NOMO-1 treated with dmso at 0.1 percent for 144 hours (cell line): ENCODE results near the gene AGTRAP.

Experiments
- DNase-seq: peaks from one replicate; lab custom pipeline; 2025; ENCODE audit not compliant: unreplicated experiment; lab: John Stamatoyannopoulos, UW

The AGTRAP gene

DNA sequence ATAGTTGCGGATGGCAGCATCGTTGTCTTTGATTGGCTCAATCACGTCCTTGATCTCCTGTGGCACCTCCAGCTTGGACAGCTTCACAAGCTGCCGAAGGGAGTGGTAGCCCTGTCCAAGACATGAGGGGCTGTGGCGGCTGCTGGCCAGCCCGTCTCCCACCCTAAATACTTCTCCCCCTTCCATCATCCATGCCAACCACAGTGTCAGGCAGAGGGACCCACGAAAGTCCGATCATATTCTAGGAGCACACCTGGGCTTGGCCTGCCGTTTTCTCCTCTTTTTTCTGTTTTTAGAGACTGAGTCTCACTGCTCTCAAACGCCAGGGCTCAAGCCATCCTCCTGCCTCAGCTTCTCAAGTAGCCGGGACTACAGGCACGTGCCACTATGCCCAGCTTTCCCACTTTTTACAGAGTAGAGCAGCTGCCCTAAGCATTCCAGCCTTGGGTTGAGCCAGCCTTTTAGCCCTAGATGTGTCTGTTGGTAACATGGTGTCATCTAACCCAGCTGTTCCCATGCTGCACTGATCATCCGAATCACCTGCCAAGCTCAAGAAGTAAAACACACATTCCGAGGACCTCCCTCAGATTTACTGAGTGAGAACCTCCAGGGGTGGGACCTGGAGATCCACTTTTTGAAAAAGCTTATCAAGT is 59.4 kb downstream of the AGTRAP start:
- DNase-seq, result no peak

DNA sequence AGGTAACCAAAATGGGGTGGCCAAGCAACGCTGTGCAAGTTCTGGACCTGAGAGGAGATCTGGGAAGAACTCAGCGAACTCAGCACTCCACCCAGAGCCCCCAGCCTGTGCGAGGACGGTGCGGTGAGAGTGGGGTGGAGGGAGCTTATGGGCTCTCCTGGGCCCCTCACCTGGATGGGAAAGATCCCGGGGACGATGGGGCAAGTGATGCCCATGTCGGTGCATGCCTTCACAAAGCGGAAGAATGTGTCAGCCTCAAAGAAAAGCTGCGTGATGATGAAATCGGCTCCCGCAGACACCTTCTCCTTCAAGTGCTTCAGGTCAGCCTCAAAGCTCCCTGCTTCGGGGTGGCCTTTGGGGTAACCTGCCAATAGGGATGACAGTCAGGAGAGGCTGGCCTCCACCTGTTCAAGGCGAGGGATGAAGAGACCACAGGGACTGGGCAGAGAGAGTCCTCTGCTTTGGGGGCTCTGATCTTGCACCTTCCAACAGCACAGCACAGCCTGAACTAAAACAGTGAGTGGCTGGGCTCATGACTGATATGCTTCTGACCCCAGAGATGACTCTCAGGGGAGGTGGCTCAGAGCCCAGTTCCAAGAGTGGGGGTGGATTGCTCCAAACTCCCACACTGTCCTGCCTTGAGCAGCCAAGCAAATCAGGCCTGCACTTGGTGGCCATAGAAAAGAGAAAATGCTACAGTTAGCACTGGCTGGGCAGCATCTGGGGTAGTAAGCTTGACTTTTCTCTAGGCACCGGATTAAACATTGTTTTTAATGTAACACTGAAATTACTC is 60.3 kb downstream of the AGTRAP start:
- no peak for DNase-seq

DNA sequence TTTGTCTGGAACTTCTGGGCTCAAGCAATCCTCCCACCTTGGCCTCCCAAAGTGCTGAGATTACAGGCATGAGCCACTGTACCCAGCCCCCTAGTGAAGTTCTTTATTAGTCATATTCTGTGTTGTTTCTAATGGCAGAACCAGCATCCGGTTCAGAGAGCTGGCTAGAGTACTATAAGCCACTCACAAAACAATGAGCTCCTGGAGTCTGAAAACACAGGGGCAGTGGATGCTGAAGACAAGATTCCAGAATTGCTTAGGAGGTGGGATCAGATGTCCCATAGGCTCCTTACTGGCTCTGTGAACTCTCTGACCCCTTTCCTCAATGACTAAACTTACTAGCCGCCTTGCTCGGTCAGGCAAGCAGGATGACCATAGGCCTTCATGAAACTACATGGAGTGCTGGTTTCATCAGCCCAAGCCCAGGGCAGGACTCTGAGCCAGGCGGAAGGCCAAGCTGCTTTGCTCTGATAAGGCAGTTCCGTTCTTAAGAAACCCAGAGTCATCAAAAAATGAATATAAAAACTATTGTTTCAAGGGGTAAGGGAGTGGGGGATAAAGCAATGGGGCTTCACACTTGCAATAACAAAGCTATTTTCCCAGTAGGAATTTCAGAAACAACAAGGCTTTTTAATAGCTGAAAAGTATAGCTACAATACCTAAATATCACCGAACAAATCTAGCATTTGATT is 61.7 kb downstream of the AGTRAP start:
- DNase-seq, result no peak

DNA sequence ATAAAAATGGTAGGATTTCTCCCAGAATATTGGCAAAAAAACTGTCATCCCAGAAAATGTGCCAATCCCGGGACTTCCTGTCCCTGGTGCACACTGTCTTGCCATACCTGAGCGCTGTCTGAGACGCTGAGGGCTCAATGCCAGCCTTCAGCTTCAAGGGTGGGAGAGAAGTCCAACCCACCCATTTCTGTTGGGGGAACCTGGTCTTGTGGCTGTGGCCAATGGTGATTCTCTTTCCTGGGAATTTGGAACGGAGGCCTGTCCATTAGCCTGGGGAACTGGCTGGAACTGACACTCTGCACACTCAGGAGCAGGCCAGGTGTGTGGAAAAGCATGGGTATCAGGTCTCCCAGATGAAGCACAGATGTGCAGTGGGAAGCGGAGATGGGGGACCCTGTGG is 63.2 kb downstream of the AGTRAP start:
- no peak for DNase-seq

DNA sequence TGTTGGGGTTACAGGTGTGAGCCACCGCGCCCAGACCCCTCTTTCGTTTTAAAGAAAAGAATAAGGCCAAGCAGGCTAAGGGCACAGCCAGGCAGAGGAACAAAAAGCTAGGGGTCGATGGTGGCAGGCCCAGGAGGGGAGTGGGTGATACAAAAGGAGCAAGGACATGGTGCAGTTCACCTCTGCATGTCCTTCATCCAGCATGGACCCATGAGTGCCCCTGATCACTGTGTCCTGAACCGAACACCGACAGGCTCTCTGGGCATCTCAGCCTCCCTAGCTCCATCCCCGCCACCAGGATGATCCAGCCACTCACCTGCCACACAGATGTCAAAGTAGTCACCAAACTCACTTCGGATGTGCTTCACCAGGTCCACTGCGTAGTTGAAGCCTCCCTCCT is 64.0 kb downstream of the AGTRAP start:
- DNase-seq, result no peak

DNA sequence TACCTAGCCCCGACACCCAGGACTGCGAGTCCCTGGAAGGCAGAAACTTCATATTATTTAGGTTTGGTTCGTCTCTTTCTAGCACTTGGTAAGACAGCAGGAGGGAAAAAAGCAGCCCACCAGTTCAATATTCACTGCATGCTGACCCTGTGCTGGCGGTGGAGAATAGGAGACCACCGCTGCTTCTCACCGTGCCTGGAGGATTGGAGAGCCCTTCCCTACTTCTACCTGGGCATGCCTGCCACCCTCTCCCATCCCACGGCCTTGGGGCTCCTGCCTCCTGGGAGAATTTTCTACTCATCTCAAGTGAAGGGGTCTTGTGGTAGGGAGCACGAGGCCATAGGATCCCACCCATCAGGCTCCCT is 64.4 kb downstream of the AGTRAP start:
- DNase-seq, result no peak
